Activated CD4-positive, alpha-beta T cell treated with anti-CD3 and anti-CD28 coated beads for 4 hours (primary cell): ENCODE results near the gene TALDO1.

Source experiments
- DNase-seq, 2 donors: peaks; one replicate each; pipeline ENCODE4 v3.0.0-alpha.2; 2020

TALDO1 gene

DNA sequence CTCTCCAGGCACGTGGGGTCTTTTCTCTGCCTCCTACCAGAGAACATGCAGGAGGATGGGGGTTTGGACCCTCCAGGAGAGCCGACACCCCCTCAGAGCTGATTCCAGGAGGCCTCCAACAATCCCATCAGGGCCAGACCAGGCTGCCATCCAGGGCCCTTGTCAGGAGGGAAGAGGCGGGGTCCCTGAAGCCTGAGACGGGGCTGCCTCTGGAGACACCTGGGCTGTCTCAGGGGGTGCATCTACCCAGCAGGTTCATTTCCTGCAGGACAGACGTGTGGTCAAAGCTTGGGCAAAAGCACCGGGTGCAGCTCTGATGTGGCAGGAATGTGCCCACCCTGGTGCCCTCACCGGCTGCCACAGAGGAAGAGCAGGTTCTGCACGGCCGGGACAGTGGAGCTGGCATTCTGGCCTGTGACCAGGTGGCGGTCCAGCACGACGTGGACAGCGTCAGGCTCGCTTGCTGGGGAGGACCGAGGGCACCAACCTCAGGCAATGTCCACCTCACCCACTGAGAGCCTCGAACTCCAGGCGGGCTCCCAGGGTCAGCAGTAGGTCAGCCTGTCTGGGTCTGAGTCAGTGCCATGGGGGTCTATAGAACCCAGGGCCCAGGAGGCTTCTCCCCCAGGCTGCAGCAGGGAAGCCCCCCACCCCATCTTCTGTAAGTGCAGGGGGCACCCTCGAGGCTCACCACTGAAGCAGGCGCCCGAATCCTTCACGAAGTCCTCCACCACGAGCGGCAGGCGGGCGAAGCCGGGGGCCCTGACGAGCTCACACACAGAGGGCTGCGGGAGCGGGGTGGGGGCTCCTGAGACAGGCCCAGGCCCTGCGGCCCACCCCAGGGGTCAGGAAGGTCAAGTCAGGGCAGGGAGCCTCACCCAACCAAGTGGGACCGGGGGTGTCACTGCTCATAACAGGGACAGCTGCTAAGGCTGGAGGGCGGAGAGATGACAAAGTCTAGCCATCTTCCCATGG lies 23.7 kb downstream of the TALDO1 start:
- no peak for DNase-seq

- no peak for DNase-seq
These were observed 24.4 kb downstream of the TALDO1 start for GRCh38 chr11:771617-772204.

GRCh38 chr11:772429-773390 lies 25.4 kb downstream of the TALDO1 start:
- DNase-seq: no peak

- DNase-seq: no peak
These were observed 26.2 kb downstream of the TALDO1 start for GRCh38 chr11:773425-773824.

GRCh38 chr11:773830-774229 lies 26.6 kb downstream of the TALDO1 start:
- no peak for DNase-seq

DNA sequence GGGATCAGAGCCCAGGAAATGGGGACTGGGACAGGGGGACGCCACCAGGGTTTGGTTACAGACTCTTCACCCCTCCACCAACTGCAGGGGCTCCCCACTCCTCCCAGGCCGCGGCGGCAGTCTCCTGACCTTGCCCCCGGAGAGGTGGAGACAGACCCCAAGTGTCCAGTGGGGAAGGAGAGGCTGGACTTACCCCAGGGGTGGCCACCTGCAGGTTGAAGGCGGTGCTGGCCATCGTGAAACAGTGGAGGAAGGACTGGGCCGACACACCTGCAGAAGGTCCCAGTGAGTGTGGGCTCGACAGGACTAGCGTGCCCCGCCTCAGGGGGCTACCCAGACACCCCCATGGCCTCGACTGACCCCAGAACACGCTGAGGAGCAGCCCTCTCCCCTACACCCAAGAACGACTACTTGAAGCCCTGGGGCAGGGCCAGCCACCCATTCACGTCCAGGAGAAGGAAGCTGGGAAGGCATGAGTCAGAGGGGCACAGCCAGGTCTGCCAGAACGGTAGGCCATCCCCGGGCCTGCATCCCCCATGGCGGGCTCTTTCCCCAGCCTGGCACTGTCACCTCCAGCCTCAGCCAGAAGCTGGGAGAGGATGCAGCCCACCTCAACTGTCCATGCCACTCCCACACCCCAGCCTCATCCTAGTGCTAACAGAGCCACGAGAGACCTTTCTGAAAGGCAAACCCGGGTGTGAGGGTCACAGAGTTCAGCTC lies 27.8 kb downstream of the TALDO1 start:
- no peak for DNase-seq

GRCh38 chr11:776263-776560 lies 28.9 kb downstream of the TALDO1 start:
- DNase-seq: no peak

- DNase-seq: peak in 1 of 2 donors; percentile 39
These were observed 29.5 kb downstream of the TALDO1 start for GRCh38 chr11:776561-777287.

DNA sequence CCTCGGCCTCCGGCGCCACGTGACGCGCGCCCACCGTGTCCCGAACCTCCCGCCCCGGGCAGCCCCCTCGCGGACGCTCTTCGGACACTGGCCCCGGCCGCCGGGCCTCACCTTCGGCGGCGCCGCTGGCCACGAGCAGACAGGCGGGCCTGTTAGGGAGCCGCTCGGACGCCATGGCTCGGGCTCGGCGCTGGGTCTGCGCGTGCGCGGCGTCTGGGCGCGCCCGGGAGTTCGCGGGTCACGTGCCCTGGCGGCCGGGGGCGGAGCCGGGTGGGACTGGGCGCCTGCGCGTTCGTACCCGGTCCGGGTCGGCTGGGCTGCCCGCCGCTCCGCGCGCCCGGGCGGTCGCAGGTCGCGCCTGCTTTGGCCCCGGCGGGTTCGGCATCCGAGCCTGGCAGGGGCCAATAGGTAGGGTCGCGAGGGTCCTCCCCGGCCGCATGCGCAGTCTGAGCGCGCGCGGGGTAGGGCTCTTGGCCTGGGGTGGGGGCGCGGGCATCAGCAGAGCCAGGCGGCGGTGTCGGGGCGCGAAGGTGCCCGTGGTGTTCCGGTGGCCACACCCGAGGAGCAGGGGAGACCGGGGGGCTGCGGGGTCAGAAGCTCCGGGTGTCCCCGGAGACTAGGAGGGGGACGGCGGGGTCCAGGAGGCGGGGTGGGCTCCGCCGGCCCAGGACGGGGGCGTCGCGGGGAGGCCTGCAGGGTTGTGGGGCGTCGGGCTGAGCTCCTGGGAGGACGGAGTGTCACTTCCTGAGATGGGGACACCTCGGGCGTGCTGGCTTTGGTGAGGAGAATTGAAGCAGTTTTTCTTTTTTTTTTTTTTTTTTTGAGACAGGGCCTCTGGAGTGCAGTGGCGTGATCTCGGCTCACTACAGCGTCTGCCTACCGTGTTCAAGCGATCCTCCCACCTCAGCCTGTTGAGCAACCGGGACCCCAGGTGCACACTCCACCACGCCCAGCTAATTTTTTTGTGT lies 30.3 kb downstream of the TALDO1 start, which contains the start of gene GATD1:
Gene GATD1, minus strand, starts transcription at position 200 of the 968 bp plus-strand sequence. Its CDS starts 25 bp downstream, at position 175.
- DNase-seq: peak; percentile 92 to 93

GRCh38 chr11:778976-779954 lies 32.0 kb downstream of the TALDO1 start:
- no peak for DNase-seq

DNA sequence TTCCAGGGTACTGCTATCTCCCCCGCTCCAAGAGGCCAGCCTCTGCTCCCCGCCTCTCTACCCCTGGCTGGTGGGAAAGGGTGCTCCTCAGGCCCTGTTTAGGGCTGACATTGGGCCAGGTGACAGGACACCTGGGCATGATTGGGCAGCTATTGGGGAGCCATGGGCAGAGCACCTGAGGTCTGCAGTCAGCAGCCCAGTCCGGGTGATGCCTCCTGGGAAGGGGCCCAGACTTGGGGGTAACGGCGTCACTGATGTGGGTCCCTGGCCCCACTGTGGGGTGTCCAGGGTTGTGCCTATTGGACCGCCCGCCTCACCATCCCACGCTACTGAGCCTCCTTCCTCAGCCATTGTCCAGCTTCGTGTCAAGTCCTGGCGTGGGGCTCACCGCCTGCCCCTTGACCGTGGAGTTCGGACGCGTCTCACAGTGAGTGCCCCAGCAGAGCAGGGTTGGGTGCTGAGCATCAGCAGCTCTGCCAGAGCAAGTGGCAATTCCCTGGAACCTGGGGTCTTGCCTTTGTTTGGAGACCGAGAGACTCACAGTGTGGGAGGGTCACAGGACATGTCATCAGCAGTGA lies 32.8 kb downstream of the TALDO1 start:
- DNase-seq: no peak

DNA sequence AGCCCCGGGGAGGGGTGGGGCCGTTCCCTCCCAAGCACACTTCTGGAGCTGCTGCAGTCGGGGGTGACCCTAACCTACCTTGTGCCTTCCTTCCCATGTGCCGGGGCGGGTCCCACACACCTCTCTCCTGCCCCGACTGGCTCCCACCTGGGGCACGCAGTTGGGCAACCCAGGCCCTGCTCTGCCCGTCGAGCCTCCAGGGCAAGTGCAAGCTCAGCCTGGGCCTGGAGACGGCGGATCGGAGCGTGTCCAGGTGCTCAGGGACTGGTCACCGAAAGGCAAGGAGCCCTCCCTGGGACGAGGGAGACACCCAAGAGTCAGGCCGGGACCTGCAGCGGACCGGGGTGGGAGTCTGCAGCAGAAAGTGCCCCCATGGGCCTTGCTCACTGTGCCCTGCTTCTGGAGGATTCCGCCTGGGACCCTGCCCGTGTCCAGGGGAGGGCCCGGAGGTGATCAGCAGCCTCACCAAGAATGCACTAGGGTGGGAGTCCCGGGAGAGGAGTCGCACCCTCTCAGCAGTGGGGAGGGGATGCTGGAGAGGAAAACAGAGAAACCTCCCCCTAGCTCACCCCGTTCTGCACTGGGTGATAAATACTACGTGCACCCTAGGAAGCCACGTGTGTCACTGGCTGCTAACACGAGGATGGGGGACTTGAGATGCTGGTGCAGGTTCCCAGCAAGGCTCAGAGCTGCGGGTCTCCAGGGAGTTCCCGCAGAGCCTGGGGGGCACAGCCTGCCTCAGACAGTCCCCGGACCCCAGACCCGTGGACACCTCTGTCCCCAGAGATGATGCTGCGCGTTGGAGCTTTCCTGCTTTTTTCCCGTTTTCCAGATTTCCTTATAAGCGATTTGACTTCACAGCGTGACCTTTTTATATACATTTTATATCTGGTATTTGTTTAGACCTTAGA lies 35.3 kb downstream of the TALDO1 start:
- no peak for DNase-seq

- no peak for DNase-seq
These were observed 36.3 kb downstream of the TALDO1 start for GRCh38 chr11:783581-784015.

GRCh38 chr11:786235-787083 lies 39.2 kb downstream of the TALDO1 start:
- no peak for DNase-seq

GRCh38 chr11:787084-787675 lies 39.9 kb downstream of the TALDO1 start:
- DNase-seq: no peak

GRCh38 chr11:788009-788640 lies 40.9 kb downstream of the TALDO1 start:
- no peak for DNase-seq
